ENCODE measurements around the gene MECR. TPM values are rescaled to one million over a fixed set of nuclear protein-coding genes. Genes with fewer than 3 reads are reported as not detected.
"Not testable (repeated sequence)": the region's sequence is repeated elsewhere in the genome, so short reads cannot be mapped to it uniquely, and the experiment has no call there.

The MECR gene
- total RNA-seq, 1 donor from 2014 or later = 16.9 TPM

- DNase-seq (ENCODE audit: extremely low spot score in 2 of 2) = no peak
- no peak for TF ChIP-seq POLR2AphosphoS5 (IDR thresholded peaks at IDR 0.05; ENCODE audit: insufficient read depth in 1 of 2, low read depth in 1 of 2)
- no peak for TF ChIP-seq POLR2A (IDR thresholded peaks at IDR 0.05)
- TF ChIP-seq CTCF (IDR thresholded peaks at IDR 0.05) = no peak
- H3K4me1 ChIP-seq = peaks cover 26% of the 10 kb centered on the region
- no peaks in the 10 kb centered on the region for H3K27me3 ChIP-seq
- intact Hi-C loops (cut with DNase I) = no loop called here
- H3K4me3 ChIP-seq = no peak overlapping the region
- peaks cover 0 to 63% of the 10 kb centered on the region in 2 donors for H3K36me3 ChIP-seq
- no peaks in the 10 kb centered on the region for H3K9me3 ChIP-seq
- H3K27ac ChIP-seq = no peak overlapping the region
Measured at GRCh38 chr1:29157269-29157601, 73.5 kb downstream of the MECR start.

GRCh38 chr1:29156543-29157268 lies 74.0 kb downstream of the MECR start:
- TF ChIP-seq POLR2A (IDR thresholded peaks at IDR 0.05) (no peak), CTCF (IDR thresholded peaks at IDR 0.05) (no peak), POLR2AphosphoS5 (IDR thresholded peaks at IDR 0.05; ENCODE audit: insufficient read depth in 1 of 2, low read depth in 1 of 2) (no peak)
- intact Hi-C loops (cut with DNase I) = no loop called here
- no peaks in the 10 kb centered on the region for H3K27me3 ChIP-seq
- peaks cover 21% of the 10 kb centered on the region for H3K4me1 ChIP-seq
- no peak for DNase-seq (ENCODE audit: extremely low spot score in 2 of 2)
- H3K9me3 ChIP-seq = no peaks in the 10 kb centered on the region
- no peak overlapping the region for H3K27ac ChIP-seq
- peaks cover 0 to 69% of the 10 kb centered on the region in 2 donors for H3K36me3 ChIP-seq
- H3K4me3 ChIP-seq = no peak overlapping the region

GRCh38 chr1:29152046-29152805 lies 78.5 kb downstream of the MECR start:
- peaks cover 7% of the 10 kb centered on the region for H3K4me1 ChIP-seq
- H3K27ac ChIP-seq = no peak overlapping the region
- DNase-seq (ENCODE audit: extremely low spot score in 2 of 2) = no peak
- no peak overlapping the region for H3K4me3 ChIP-seq
- H3K9me3 ChIP-seq = no peaks in the 10 kb centered on the region
- TF ChIP-seq POLR2AphosphoS5 (IDR thresholded peaks at IDR 0.05; ENCODE audit: insufficient read depth in 1 of 2, low read depth in 1 of 2) (no peak), CTCF (IDR thresholded peaks at IDR 0.05) (no peak), POLR2A (IDR thresholded peaks at IDR 0.05) (no peak)
- peaks cover 0 to 83% of the 10 kb centered on the region in 2 donors for H3K36me3 ChIP-seq
- H3K27me3 ChIP-seq = no peaks in the 10 kb centered on the region
- intact Hi-C loops (cut with DNase I) = no loop called here

- H3K27me3 ChIP-seq; H3K9me3 ChIP-seq; intact Hi-C loops (cut with DNase I); DNase-seq (ENCODE audit: extremely low spot score in 2 of 2); H3K4me3 ChIP-seq; H3K27ac ChIP-seq; H3K4me1 ChIP-seq: not testable (repeated sequence)
- peaks cover 0 to 98% of the 10 kb centered on the region in 2 donors for H3K36me3 ChIP-seq
Measured at GRCh38 chr1:29150346-29150745, 80.4 kb downstream of the MECR start.

GRCh38 chr1:29148656-29149491 lies 81.9 kb downstream of the MECR start:
- no peak for DNase-seq (ENCODE audit: extremely low spot score in 2 of 2)
- Histone ChIP-seq H3K4me3 (no peak overlapping the region), H3K4me1 (no peaks in the 10 kb centered on the region), H3K27me3 (no peaks in the 10 kb centered on the region), H3K27ac (no peak overlapping the region), H3K9me3 (no peaks in the 10 kb centered on the region), H3K36me3 (peaks cover 0 to 94% of the 10 kb centered on the region in 2 donors)
- intact Hi-C loops (cut with DNase I) = no loop called here
- TF ChIP-seq POLR2A (IDR thresholded peaks at IDR 0.05) (no peak), POLR2AphosphoS5 (IDR thresholded peaks at IDR 0.05; ENCODE audit: insufficient read depth in 1 of 2, low read depth in 1 of 2) (no peak), CTCF (IDR thresholded peaks at IDR 0.05) (no peak)

Data from vagina (tissue), 2 donors.